ENCODE data around the gene NIN. TPM values are rescaled to one million over a fixed set of nuclear protein-coding genes. Genes with fewer than 3 reads are reported as not detected.

Gene NIN
- total and polyA plus RNA-seq, 7 donors: 7.3 to 47.7 (median 24.3) TPM

- Histone ChIP-seq H3K36me3 (ENCODE audit: insufficient read depth in 1 of 2, low read depth in 1 of 2) (no peaks in the 10 kb centered on the region), H3K4me1 (peaks cover 12% of the 10 kb centered on the region), H3K27me3 (ENCODE audit: insufficient read depth in 3 of 3, low read length in 2 of 3) (no peaks in the 10 kb centered on the region), H3K4me3 (no peak overlapping the region), H3K9me3 (no peaks in the 10 kb centered on the region), H3K27ac (no peak overlapping the region)
- intact Hi-C loops (cut with DNase I): no loop called here
- no peak for TF ChIP-seq CTCF (IDR thresholded peaks at IDR 0.05)
- ATAC-seq: no peak
- WGBS, 3 donors: 84 to 87% (median 86%) methylated on average over 10 of the region's 10 CpGs
- DNase-seq: no peak
These were observed 160.6 kb downstream of the NIN start for GRCh38 chr14:50670196-50670865.

Other genes starting within 250 kb of the NIN start
- gene SAV1, start 162.9 kb downstream of the NIN start, total RNA-seq: 10 to 100 TPM; 18.1 to 37.1 (median 24.8) TPM
- gene SAV1, start 162.9 kb downstream of the NIN start, polyA plus RNA-seq: 10 to 100 TPM; 13.8 to 21.9 (median 17.8) TPM
- gene ABHD12B, start 40.9 kb upstream of the NIN start, total RNA-seq: not detected
- gene ABHD12B, start 40.9 kb upstream of the NIN start, polyA plus RNA-seq: not detected
- gene PYGL, start 113.3 kb upstream of the NIN start, total RNA-seq: 10 to 100 TPM in 3 of 4 donors, 1 to 10 TPM in 1; 7.6 to 24.7 (median 18.8) TPM
- 1 to 10 TPM; 2.3 to 5.5 (median 3.6) TPM for gene PYGL, start 113.3 kb upstream of the NIN start, polyA plus RNA-seq

Data from psoas muscle (tissue), 8 donors.